Peyer's patch (tissue), 4 donors: ENCODE data around the gene L3MBTL3.

ENCODE experiments used
- POLR2A ChIP-seq, 2 donors: fragments of 450-650 bp; IDR thresholded peaks; one replicate each; pipeline ENCODE4 v1.5.1; 2017; ENCODE audit warnings: antibody characterized with exemption in 2 of 2, mild to moderate bottlenecking in 2 of 2, moderate library complexity in 2 of 2
- TF ChIP-seq, protein P1 (sequence below), 6 experiments: fragments of 450-650 bp in 4 of 6; fragments of 200-600 bp in 2 of 6; sonication (generic) in 1 of 6; IDR thresholded peaks; one replicate each; pipeline ENCODE4 v1.5.1; 2017 to 2019; ENCODE audit warnings: antibody characterized with exemption in 6 of 6, mild to moderate bottlenecking in 3 of 6, moderate library complexity in 1 of 6

DNA sequence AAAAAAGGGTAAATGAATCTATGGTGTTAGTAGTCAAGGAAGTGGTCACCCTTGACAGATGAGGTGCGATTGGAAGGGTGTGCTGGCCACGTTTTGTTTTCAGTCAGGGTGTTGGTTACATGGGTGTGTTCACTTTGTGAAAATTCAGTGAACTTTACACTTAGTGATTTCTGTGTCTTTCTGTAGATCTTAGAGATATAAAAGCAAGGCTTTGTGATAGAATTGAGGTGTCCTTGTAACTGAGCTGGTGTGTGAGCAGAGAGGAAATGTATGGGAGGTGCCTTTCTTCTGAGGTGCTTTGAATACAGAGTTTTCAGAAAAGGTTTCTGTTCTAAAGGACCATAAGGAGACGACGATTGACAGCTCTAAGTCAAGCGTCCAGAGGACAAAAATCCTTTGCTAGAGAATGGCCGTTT is 113.9 kb downstream of the L3MBTL3 start:
- TF ChIP-seq, protein P1, sequence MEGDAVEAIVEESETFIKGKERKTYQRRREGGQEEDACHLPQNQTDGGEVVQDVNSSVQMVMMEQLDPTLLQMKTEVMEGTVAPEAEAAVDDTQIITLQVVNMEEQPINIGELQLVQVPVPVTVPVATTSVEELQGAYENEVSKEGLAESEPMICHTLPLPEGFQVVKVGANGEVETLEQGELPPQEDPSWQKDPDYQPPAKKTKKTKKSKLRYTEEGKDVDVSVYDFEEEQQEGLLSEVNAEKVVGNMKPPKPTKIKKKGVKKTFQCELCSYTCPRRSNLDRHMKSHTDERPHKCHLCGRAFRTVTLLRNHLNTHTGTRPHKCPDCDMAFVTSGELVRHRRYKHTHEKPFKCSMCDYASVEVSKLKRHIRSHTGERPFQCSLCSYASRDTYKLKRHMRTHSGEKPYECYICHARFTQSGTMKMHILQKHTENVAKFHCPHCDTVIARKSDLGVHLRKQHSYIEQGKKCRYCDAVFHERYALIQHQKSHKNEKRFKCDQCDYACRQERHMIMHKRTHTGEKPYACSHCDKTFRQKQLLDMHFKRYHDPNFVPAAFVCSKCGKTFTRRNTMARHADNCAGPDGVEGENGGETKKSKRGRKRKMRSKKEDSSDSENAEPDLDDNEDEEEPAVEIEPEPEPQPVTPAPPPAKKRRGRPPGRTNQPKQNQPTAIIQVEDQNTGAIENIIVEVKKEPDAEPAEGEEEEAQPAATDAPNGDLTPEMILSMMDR (IDR thresholded peaks at IDR 0.05) = no peak
- no peak for TF ChIP-seq POLR2A (IDR thresholded peaks at IDR 0.05)
